IPS DF 6.9 (cell line): ENCODE measurements around the gene IL18BP.

Experiments used
- DNase-seq: peaks from one replicate; pipeline ENCODE4 v3.0.0-alpha.2; 2013; ENCODE audit warnings: low read depth, low spot score
- H3K27ac ChIP-seq: one replicate; pipeline ENCODE4 v1.5.1; 2013; ENCODE audit warnings: low read length, control low read depth
- H3K27me3 ChIP-seq: 2 replicates; pipeline ENCODE4 v1.6.1; 2013; ENCODE audit warnings: mild to moderate bottlenecking, low read length; ENCODE audit not compliant: control insufficient read depth, insufficient read depth
- H3K36me3 ChIP-seq: 2 replicates; pipeline ENCODE4 v1.6.1; 2013; ENCODE audit warnings: low read length; ENCODE audit not compliant: control insufficient read depth, insufficient read depth
- H3K4me1 ChIP-seq: 2 replicates; pipeline ENCODE4 v1.6.1; 2013; ENCODE audit warnings: low read length; ENCODE audit not compliant: control insufficient read depth, insufficient read depth
- H3K4me3 ChIP-seq: 2 replicates; pipeline ENCODE4 v1.5.1; 2013; ENCODE audit warnings: mild to moderate bottlenecking, low read length
- H3K9me3 ChIP-seq: 2 replicates; pipeline ENCODE4 v1.6.1; 2013; ENCODE audit warnings: low read length, inconsistent platforms; ENCODE audit not compliant: control insufficient read depth, insufficient read depth
- WGBS: extraction: QIAGEN DNeasy Blood & Tissue Kit; methylation state at CpG from one replicate; pipeline ENCODE4 v1.1.7; 2013; ENCODE audit warnings: mixed read lengths, missing lambda C conversion rate; ENCODE audit not compliant: insufficient read length, insufficient coverage; 5-methylcytosine and 5-hydroxymethylcytosine counted together

IL18BP gene

GRCh38 chr11:71998649-71999310 lies at the start of gene IL18BP:
TSS of gene IL18BP (plus strand) at chr11:71998909. CDS start at chr11:71999985, 1,076 bp downstream.
- no peaks in the 10 kb centered on the region for H3K4me1 ChIP-seq
- no peak for DNase-seq
- peaks cover 10% of the 10 kb centered on the region for H3K36me3 ChIP-seq
- no peak within 1 kb of the TSS for H3K27ac ChIP-seq
- no peak within 1 kb of the TSS for H3K4me3 ChIP-seq
- no CpG with 5 or more reads among the region's 11 CpGs for WGBS
- H3K9me3 ChIP-seq, result no peaks in the 10 kb centered on the region
- no peaks in the 10 kb centered on the region for H3K27me3 ChIP-seq

GRCh38 chr11:71949034-71949433 lies 49.7 kb upstream of the IL18BP start:
- H3K27ac ChIP-seq, result no peak overlapping the region
- H3K36me3 ChIP-seq, result no peaks in the 10 kb centered on the region
- H3K4me1 ChIP-seq, result no peaks in the 10 kb centered on the region
- H3K27me3 ChIP-seq, result no peaks in the 10 kb centered on the region
- DNase-seq, result no peak
- no peak overlapping the region for H3K4me3 ChIP-seq
- no peaks in the 10 kb centered on the region for H3K9me3 ChIP-seq
- no CpG with 5 or more reads among the region's 6 CpGs for WGBS

GRCh38 chr11:71951741-71952310 lies 46.9 kb upstream of the IL18BP start:
- no peaks in the 10 kb centered on the region for H3K27me3 ChIP-seq
- H3K9me3 ChIP-seq, result no peaks in the 10 kb centered on the region
- no peak for DNase-seq
- H3K4me3 ChIP-seq, result no peak overlapping the region
- H3K27ac ChIP-seq, result no peak overlapping the region
- no CpG with 5 or more reads among the region's 4 CpGs for WGBS
- no peaks in the 10 kb centered on the region for H3K36me3 ChIP-seq
- no peaks in the 10 kb centered on the region for H3K4me1 ChIP-seq

- no peak overlapping the region for H3K27ac ChIP-seq
- H3K9me3 ChIP-seq, result no peaks in the 10 kb centered on the region
- DNase-seq, result no peak
- no CpG with 5 or more reads among the region's 3 CpGs for WGBS
- peaks cover 2% of the 10 kb centered on the region; the same call in 1 of the 2 replicates for H3K36me3 ChIP-seq
- H3K4me3 ChIP-seq, result no peak overlapping the region
- no peaks in the 10 kb centered on the region for H3K27me3 ChIP-seq
- H3K4me1 ChIP-seq, result no peaks in the 10 kb centered on the region; the same call in 1 of the 2 replicates
Observed at GRCh38 chr11:71955898-71956456, 42.7 kb upstream of the IL18BP start.

- no CpG with 5 or more reads among the region's 2 CpGs for WGBS
- H3K27me3 ChIP-seq, result no peaks in the 10 kb centered on the region
- H3K36me3 ChIP-seq, result peaks cover 2% of the 10 kb centered on the region; the same call in 1 of the 2 replicates
- H3K4me1 ChIP-seq, result no peaks in the 10 kb centered on the region; the same call in 1 of the 2 replicates
- no peak overlapping the region for H3K27ac ChIP-seq
- no peak for DNase-seq
- no peak overlapping the region for H3K4me3 ChIP-seq
- H3K9me3 ChIP-seq, result no peaks in the 10 kb centered on the region
Observed at GRCh38 chr11:71962428-71963038, 36.2 kb upstream of the IL18BP start.

GRCh38 chr11:71963468-71963867 lies 35.2 kb upstream of the IL18BP start:
- peaks cover 2% of the 10 kb centered on the region; the same call in 1 of the 2 replicates for H3K36me3 ChIP-seq
- H3K4me3 ChIP-seq, result no peak overlapping the region
- DNase-seq, result no peak
- H3K27me3 ChIP-seq, result no peaks in the 10 kb centered on the region
- H3K9me3 ChIP-seq, result no peaks in the 10 kb centered on the region
- no peak overlapping the region for H3K27ac ChIP-seq
- no CpG with 5 or more reads among the region's 8 CpGs for WGBS
- no peaks in the 10 kb centered on the region; the same call in 1 of the 2 replicates for H3K4me1 ChIP-seq

- no peak for DNase-seq
- Histone ChIP-seq H3K27me3 (no peaks in the 10 kb centered on the region), H3K27ac (no peak overlapping the region), H3K4me3 (no peak overlapping the region), H3K36me3 (peaks cover 2% of the 10 kb centered on the region; the same call in 1 of the 2 replicates), H3K9me3 (no peaks in the 10 kb centered on the region), H3K4me1 (no peaks in the 10 kb centered on the region; the same call in 1 of the 2 replicates)
- no CpG with 5 or more reads among the region's 4 CpGs for WGBS
Observed at GRCh38 chr11:71964641-71965040, 34.1 kb upstream of the IL18BP start.

GRCh38 chr11:71971680-71972079 lies 27.0 kb upstream of the IL18BP start:
- Histone ChIP-seq H3K9me3 (no peaks in the 10 kb centered on the region), H3K27ac (no peak overlapping the region), H3K4me1 (no peaks in the 10 kb centered on the region), H3K36me3 (no peaks in the 10 kb centered on the region), H3K4me3 (no peak overlapping the region), H3K27me3 (no peaks in the 10 kb centered on the region)
- no peak for DNase-seq
- WGBS, result no CpG with 5 or more reads among the region's 2 CpGs

- no peak for DNase-seq
- H3K27me3 ChIP-seq, result no peaks in the 10 kb centered on the region
- H3K9me3 ChIP-seq, result no peaks in the 10 kb centered on the region
- H3K4me1 ChIP-seq, result no peaks in the 10 kb centered on the region
- no peak overlapping the region for H3K27ac ChIP-seq
- no peaks in the 10 kb centered on the region for H3K36me3 ChIP-seq
- no CpG with 5 or more reads among the region's 5 CpGs for WGBS
- H3K4me3 ChIP-seq, result no peak overlapping the region
Observed at GRCh38 chr11:71976551-71976950, 22.2 kb upstream of the IL18BP start.

- Histone ChIP-seq H3K27ac (no peak overlapping the region), H3K36me3 (no peaks in the 10 kb centered on the region), H3K27me3 (no peaks in the 10 kb centered on the region), H3K4me3 (no peak overlapping the region), H3K9me3 (no peaks in the 10 kb centered on the region), H3K4me1 (no peaks in the 10 kb centered on the region)
- WGBS, result no CpG with 5 or more reads among the region's 1 CpG
- no peak for DNase-seq
Observed at GRCh38 chr11:71977090-71977489, 21.6 kb upstream of the IL18BP start.
